ENCODE results near the gene HAVCR2. TPM values are rescaled to one million over a fixed set of nuclear protein-coding genes. Genes with fewer than 3 reads are reported as not detected.

Gene HAVCR2
- total and polyA plus RNA-seq, 2 of the 13 experiments (the other 11 are each of a cell fraction or from before 2014, with no cell fraction given) = 0.07 to 0.16 TPM

DNA sequence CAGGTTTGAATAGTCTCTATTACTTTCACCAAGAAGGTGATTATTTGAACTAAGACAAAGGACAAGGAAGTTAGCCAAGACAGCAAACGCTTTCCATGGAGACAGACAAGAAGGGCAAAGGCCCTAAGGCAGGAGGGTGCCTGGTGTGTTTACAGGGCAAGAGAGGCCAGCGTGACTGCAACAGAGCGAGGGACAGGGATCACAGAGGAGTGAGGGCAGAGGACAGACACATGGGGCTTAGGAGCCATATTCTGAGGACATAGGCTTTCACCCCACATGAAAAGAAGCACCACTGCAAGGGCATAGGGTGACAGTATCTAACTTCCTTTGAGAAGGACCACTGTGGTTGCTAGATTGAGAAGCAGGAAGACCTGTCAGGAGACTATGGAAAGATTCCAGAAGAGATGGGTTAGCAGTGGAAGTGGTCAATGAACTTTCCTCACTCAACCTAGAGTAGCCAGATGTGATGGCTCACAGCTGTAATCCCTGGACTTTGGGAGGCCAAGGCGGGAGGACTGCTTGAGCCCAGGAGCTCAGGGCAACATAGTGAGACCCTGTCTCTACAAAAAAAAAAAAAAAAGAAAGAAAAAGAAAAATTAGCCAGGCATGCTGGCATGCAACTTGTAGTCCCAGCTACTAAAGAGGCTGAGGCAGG is 44.9 kb downstream of the HAVCR2 start (continued):
- TF ChIP-seq, protein P1, sequence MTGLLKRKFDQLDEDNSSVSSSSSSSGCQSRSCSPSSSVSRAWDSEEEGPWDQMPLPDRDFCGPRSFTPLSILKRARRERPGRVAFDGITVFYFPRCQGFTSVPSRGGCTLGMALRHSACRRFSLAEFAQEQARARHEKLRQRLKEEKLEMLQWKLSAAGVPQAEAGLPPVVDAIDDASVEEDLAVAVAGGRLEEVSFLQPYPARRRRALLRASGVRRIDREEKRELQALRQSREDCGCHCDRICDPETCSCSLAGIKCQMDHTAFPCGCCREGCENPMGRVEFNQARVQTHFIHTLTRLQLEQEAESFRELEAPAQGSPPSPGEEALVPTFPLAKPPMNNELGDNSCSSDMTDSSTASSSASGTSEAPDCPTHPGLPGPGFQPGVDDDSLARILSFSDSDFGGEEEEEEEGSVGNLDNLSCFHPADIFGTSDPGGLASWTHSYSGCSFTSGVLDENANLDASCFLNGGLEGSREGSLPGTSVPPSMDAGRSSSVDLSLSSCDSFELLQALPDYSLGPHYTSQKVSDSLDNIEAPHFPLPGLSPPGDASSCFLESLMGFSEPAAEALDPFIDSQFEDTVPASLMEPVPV (CRISPR knock-in tag; IDR thresholded peaks at IDR 0.05) = no peak
- TF ChIP-seq, protein P2, sequence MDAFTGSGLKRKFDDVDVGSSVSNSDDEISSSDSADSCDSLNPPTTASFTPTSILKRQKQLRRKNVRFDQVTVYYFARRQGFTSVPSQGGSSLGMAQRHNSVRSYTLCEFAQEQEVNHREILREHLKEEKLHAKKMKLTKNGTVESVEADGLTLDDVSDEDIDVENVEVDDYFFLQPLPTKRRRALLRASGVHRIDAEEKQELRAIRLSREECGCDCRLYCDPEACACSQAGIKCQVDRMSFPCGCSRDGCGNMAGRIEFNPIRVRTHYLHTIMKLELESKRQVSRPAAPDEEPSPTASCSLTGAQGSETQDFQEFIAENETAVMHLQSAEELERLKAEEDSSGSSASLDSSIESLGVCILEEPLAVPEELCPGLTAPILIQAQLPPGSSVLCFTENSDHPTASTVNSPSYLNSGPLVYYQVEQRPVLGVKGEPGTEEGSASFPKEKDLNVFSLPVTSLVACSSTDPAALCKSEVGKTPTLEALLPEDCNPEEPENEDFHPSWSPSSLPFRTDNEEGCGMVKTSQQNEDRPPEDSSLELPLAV (CRISPR knock-in tag; conservative IDR thresholded peaks at IDR 0.05; ENCODE audit: low read depth) = no peak
- no peak for TF ChIP-seq KAT2B (IDR thresholded peaks at IDR 0.05; ENCODE audit: borderline replicate concordance, low read depth, low read length)
- TF ChIP-seq, protein P3, sequence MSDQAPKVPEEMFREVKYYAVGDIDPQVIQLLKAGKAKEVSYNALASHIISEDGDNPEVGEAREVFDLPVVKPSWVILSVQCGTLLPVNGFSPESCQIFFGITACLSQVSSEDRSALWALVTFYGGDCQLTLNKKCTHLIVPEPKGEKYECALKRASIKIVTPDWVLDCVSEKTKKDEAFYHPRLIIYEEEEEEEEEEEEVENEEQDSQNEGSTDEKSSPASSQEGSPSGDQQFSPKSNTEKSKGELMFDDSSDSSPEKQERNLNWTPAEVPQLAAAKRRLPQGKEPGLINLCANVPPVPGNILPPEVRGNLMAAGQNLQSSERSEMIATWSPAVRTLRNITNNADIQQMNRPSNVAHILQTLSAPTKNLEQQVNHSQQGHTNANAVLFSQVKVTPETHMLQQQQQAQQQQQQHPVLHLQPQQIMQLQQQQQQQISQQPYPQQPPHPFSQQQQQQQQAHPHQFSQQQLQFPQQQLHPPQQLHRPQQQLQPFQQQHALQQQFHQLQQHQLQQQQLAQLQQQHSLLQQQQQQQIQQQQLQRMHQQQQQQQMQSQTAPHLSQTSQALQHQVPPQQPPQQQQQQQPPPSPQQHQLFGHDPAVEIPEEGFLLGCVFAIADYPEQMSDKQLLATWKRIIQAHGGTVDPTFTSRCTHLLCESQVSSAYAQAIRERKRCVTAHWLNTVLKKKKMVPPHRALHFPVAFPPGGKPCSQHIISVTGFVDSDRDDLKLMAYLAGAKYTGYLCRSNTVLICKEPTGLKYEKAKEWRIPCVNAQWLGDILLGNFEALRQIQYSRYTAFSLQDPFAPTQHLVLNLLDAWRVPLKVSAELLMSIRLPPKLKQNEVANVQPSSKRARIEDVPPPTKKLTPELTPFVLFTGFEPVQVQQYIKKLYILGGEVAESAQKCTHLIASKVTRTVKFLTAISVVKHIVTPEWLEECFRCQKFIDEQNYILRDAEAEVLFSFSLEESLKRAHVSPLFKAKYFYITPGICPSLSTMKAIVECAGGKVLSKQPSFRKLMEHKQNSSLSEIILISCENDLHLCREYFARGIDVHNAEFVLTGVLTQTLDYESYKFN (CRISPR knock-in tag; conservative IDR thresholded peaks at IDR 0.05) = peak; percentile 42; the same call in 1 of the 2 replicates
- no peak for TF ChIP-seq NR3C1 (CRISPR knock-in tag; IDR thresholded peaks at IDR 0.05)
- no peak for TF ChIP-seq REL (CRISPR knock-in tag; conservative IDR thresholded peaks at IDR 0.05)
- TF ChIP-seq ZNF543 (CRISPR knock-in tag; IDR thresholded peaks at IDR 0.05) = no peak
- TF ChIP-seq, protein P4, sequence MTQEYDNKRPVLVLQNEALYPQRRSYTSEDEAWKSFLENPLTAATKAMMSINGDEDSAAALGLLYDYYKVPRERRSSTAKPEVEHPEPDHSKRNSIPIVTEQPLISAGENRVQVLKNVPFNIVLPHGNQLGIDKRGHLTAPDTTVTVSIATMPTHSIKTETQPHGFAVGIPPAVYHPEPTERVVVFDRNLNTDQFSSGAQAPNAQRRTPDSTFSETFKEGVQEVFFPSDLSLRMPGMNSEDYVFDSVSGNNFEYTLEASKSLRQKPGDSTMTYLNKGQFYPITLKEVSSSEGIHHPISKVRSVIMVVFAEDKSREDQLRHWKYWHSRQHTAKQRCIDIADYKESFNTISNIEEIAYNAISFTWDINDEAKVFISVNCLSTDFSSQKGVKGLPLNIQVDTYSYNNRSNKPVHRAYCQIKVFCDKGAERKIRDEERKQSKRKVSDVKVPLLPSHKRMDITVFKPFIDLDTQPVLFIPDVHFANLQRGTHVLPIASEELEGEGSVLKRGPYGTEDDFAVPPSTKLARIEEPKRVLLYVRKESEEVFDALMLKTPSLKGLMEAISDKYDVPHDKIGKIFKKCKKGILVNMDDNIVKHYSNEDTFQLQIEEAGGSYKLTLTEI (CRISPR knock-in tag; conservative IDR thresholded peaks at IDR 0.05) = no peak
- TF ChIP-seq EEA1 (CRISPR knock-in tag; IDR thresholded peaks at IDR 0.05; ENCODE audit: borderline replicate concordance) = no peak
- TF ChIP-seq, protein P5, sequence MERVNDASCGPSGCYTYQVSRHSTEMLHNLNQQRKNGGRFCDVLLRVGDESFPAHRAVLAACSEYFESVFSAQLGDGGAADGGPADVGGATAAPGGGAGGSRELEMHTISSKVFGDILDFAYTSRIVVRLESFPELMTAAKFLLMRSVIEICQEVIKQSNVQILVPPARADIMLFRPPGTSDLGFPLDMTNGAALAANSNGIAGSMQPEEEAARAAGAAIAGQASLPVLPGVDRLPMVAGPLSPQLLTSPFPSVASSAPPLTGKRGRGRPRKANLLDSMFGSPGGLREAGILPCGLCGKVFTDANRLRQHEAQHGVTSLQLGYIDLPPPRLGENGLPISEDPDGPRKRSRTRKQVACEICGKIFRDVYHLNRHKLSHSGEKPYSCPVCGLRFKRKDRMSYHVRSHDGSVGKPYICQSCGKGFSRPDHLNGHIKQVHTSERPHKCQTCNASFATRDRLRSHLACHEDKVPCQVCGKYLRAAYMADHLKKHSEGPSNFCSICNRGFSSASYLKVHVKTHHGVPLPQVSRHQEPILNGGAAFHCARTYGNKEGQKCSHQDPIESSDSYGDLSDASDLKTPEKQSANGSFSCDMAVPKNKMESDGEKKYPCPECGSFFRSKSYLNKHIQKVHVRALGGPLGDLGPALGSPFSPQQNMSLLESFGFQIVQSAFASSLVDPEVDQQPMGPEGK (CRISPR knock-in tag; IDR thresholded peaks at IDR 0.05) = no peak
- no peak for TF ChIP-seq ZNF550 (CRISPR knock-in tag; IDR thresholded peaks at IDR 0.05; ENCODE audit: borderline replicate concordance)
- peak; percentile 61 for TF ChIP-seq RARA (CRISPR knock-in tag; IDR thresholded peaks at IDR 0.05)
- TF ChIP-seq, protein P6, sequence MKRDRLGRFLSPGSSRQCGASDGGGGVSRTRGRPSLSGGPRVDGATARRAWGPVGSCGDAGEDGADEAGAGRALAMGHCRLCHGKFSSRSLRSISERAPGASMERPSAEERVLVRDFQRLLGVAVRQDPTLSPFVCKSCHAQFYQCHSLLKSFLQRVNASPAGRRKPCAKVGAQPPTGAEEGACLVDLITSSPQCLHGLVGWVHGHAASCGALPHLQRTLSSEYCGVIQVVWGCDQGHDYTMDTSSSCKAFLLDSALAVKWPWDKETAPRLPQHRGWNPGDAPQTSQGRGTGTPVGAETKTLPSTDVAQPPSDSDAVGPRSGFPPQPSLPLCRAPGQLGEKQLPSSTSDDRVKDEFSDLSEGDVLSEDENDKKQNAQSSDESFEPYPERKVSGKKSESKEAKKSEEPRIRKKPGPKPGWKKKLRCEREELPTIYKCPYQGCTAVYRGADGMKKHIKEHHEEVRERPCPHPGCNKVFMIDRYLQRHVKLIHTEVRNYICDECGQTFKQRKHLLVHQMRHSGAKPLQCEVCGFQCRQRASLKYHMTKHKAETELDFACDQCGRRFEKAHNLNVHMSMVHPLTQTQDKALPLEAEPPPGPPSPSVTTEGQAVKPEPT (CRISPR knock-in tag; IDR thresholded peaks at IDR 0.05; ENCODE audit: low read depth) = no peak; the same call in 1 of the 2 replicates
- TF ChIP-seq ZNF451 (CRISPR knock-in tag; IDR thresholded peaks at IDR 0.05) = no peak
- no peak for TF ChIP-seq MATR3 (CRISPR knock-in tag; IDR thresholded peaks at IDR 0.05)
- no peak for TF ChIP-seq JDP2 (CRISPR knock-in tag; IDR thresholded peaks at IDR 0.05; ENCODE audit: borderline replicate concordance)

Data from HepG2 (cell line).